HEK293 (cell line): ENCODE results near the gene TAS1R1.

Source experiments
- BCL11B ChIP-seq: fragments of 450-650 bp; formaldehyde crosslinking; IDR thresholded peaks from 2 replicates; pipeline ENCODE4 v1.5.1; 2016; ENCODE audit warnings: low read depth, missing biosample characterization, missing genetic modification characterization
- EGR2 ChIP-seq: fragments of 450-650 bp; formaldehyde crosslinking; IDR thresholded peaks from 2 replicates; pipeline ENCODE4 v1.5.1; 2016; ENCODE audit warnings: low read depth, missing biosample characterization, missing genetic modification characterization
- KLF10 ChIP-seq: fragments of 450-650 bp; IDR thresholded peaks from 2 replicates; pipeline ENCODE4 v1.5.1; 2018; ENCODE audit warnings: missing biosample characterization, mild to moderate bottlenecking, missing genetic modification characterization
- KLF8 ChIP-seq: fragments of 450-650 bp; formaldehyde crosslinking; IDR thresholded peaks from 2 replicates; pipeline ENCODE4 v1.5.1; 2016; ENCODE audit warnings: missing biosample characterization, missing genetic modification characterization
- WT1 ChIP-seq: fragments of 450-650 bp; formaldehyde crosslinking; IDR thresholded peaks from 2 replicates; pipeline ENCODE4 v1.5.1; 2016; ENCODE audit warnings: missing biosample characterization, missing genetic modification characterization
- ZBTB8A ChIP-seq: fragments of 450-650 bp; formaldehyde crosslinking; IDR thresholded peaks from 2 replicates; pipeline ENCODE4 v1.5.1; 2016; ENCODE audit warnings: missing biosample characterization, missing genetic modification characterization
- ZFP41 ChIP-seq: fragments of 450-650 bp; formaldehyde crosslinking; IDR thresholded peaks from 2 replicates; pipeline ENCODE4 v1.5.1; 2016; ENCODE audit warnings: missing biosample characterization, missing genetic modification characterization, borderline replicate concordance
- ZNF133 ChIP-seq: fragments of 450-650 bp; formaldehyde crosslinking; IDR thresholded peaks from 2 replicates; pipeline ENCODE4 v1.5.1; 2016; ENCODE audit warnings: missing biosample characterization, missing genetic modification characterization
- ZNF157 ChIP-seq: fragments of 450-650 bp; formaldehyde crosslinking; IDR thresholded peaks from 2 replicates; pipeline ENCODE4 v1.5.1; 2016; ENCODE audit warnings: missing biosample characterization, missing genetic modification characterization
- ZNF174 ChIP-seq: fragments of 450-650 bp; formaldehyde crosslinking; IDR thresholded peaks from 2 replicates; pipeline ENCODE4 v1.5.0; 2017; ENCODE audit warnings: missing biosample characterization, mild to moderate bottlenecking, missing genetic modification characterization
- ZNF214 ChIP-seq: fragments of 450-650 bp; formaldehyde crosslinking; IDR thresholded peaks from 2 replicates; pipeline ENCODE4 v1.5.1; 2017; ENCODE audit warnings: missing biosample characterization, mild to moderate bottlenecking, missing genetic modification characterization, borderline replicate concordance
- ZNF221 ChIP-seq: fragments of 450-650 bp; formaldehyde crosslinking; IDR thresholded peaks from 2 replicates; pipeline ENCODE4 v1.5.1; 2017; ENCODE audit warnings: missing biosample characterization, missing genetic modification characterization, borderline replicate concordance
- ZNF274 ChIP-seq, 2 experiments: fragments of 200-500 bp in 1 of 2; fragments of 450-650 bp in 1 of 2; sonication (Bioruptor generic) in 1 of 2; formaldehyde crosslinking in 1 of 2; IDR thresholded peaks; 2 replicates each; pipeline versions ENCODE4 v1.5.1 to v1.6.1; 2014 to 2016; ENCODE audit warnings: borderline replicate concordance in 1 of 2, inconsistent platforms in 1 of 2, low read length in 1 of 2, missing biosample characterization in 1 of 2, missing genetic modification characterization in 1 of 2
- ZNF292 ChIP-seq: fragments of 450-650 bp; formaldehyde crosslinking; IDR thresholded peaks from 2 replicates; pipeline ENCODE4 v1.5.1; 2016; ENCODE audit warnings: low read depth, missing biosample characterization, missing genetic modification characterization, borderline replicate concordance
- ZNF335 ChIP-seq: fragments of 450-650 bp; formaldehyde crosslinking; conservative IDR thresholded peaks from 2 replicates; pipeline ENCODE4 v1.5.1; 2016; ENCODE audit warnings: missing biosample characterization, missing genetic modification characterization
- ZNF416 ChIP-seq: fragments of 450-650 bp; formaldehyde crosslinking; IDR thresholded peaks from 2 replicates; pipeline ENCODE4 v1.5.1; 2016; ENCODE audit warnings: missing biosample characterization, missing genetic modification characterization
- ZNF514 ChIP-seq: fragments of 450-650 bp; formaldehyde crosslinking; IDR thresholded peaks from 2 replicates; pipeline ENCODE4 v1.5.1; 2016; ENCODE audit warnings: missing biosample characterization, missing genetic modification characterization
- ZNF521 ChIP-seq: fragments of 450-650 bp; formaldehyde crosslinking; IDR thresholded peaks from 2 replicates; pipeline ENCODE4 v1.5.1; 2017; ENCODE audit warnings: missing biosample characterization, mild to moderate bottlenecking, missing genetic modification characterization
- ZNF530 ChIP-seq: fragments of 450-650 bp; formaldehyde crosslinking; IDR thresholded peaks from 2 replicates; pipeline ENCODE4 v1.5.1; 2016; ENCODE audit warnings: low read depth, missing biosample characterization, missing genetic modification characterization
- ZNF600 ChIP-seq: fragments of 450-650 bp; formaldehyde crosslinking; IDR thresholded peaks from 2 replicates; pipeline ENCODE4 v1.5.1; 2016; ENCODE audit warnings: missing biosample characterization, missing genetic modification characterization
- ZNF621 ChIP-seq: fragments of 450-650 bp; formaldehyde crosslinking; IDR thresholded peaks from 2 replicates; pipeline ENCODE4 v1.5.1; 2017; ENCODE audit warnings: missing biosample characterization, missing genetic modification characterization
- ZNF76 ChIP-seq: fragments of 450-650 bp; formaldehyde crosslinking; IDR thresholded peaks from 2 replicates; pipeline ENCODE4; 2016; ENCODE audit warnings: low read depth, missing biosample characterization, missing genetic modification characterization, borderline replicate concordance
- ZNF768 ChIP-seq: fragments of 450-650 bp; formaldehyde crosslinking; IDR thresholded peaks from 2 replicates; pipeline ENCODE4 v1.5.1; 2018; ENCODE audit warnings: missing biosample characterization, mild to moderate bottlenecking, missing genetic modification characterization
- ZNF792 ChIP-seq: fragments of 450-650 bp; formaldehyde crosslinking; IDR thresholded peaks from 2 replicates; pipeline ENCODE4 v1.5.1; 2016; ENCODE audit warnings: missing biosample characterization, missing genetic modification characterization
- ZNF837 ChIP-seq: fragments of 450-650 bp; formaldehyde crosslinking; IDR thresholded peaks from 2 replicates; pipeline ENCODE4 v1.5.1; 2016; ENCODE audit warnings: missing biosample characterization, missing genetic modification characterization
- ZSCAN30 ChIP-seq: fragments of 450-650 bp; IDR thresholded peaks from 2 replicates; pipeline ENCODE4 v1.5.1; 2018; ENCODE audit warnings: missing biosample characterization, mild to moderate bottlenecking, missing genetic modification characterization, moderate library complexity
- ZXDB ChIP-seq: fragments of 450-650 bp; formaldehyde crosslinking; IDR thresholded peaks from 2 replicates; pipeline ENCODE4 v1.5.1; 2016; ENCODE audit warnings: missing biosample characterization, missing genetic modification characterization
- TF ChIP-seq, protein P1 (sequence below): fragments of 450-650 bp; formaldehyde crosslinking; IDR thresholded peaks from 2 replicates; pipeline ENCODE4 v1.5.1; 2016; ENCODE audit warnings: missing biosample characterization, missing genetic modification characterization
- TF ChIP-seq, protein P2 (sequence below): fragments of 450-650 bp; formaldehyde crosslinking; IDR thresholded peaks from 2 replicates; pipeline ENCODE4 v1.5.1; 2016; ENCODE audit warnings: missing biosample characterization, missing genetic modification characterization
- TF ChIP-seq, protein P3 (sequence below): fragments of 450-650 bp; formaldehyde crosslinking; IDR thresholded peaks from 2 replicates; pipeline ENCODE4 v1.5.1; 2016; ENCODE audit warnings: missing biosample characterization, missing genetic modification characterization
- TF ChIP-seq, protein P4 (sequence below): fragments of 450-650 bp; formaldehyde crosslinking; IDR thresholded peaks from 2 replicates; pipeline ENCODE4 v1.5.1; 2016; ENCODE audit warnings: missing biosample characterization, missing genetic modification characterization, borderline replicate concordance

Gene TAS1R1

DNA sequence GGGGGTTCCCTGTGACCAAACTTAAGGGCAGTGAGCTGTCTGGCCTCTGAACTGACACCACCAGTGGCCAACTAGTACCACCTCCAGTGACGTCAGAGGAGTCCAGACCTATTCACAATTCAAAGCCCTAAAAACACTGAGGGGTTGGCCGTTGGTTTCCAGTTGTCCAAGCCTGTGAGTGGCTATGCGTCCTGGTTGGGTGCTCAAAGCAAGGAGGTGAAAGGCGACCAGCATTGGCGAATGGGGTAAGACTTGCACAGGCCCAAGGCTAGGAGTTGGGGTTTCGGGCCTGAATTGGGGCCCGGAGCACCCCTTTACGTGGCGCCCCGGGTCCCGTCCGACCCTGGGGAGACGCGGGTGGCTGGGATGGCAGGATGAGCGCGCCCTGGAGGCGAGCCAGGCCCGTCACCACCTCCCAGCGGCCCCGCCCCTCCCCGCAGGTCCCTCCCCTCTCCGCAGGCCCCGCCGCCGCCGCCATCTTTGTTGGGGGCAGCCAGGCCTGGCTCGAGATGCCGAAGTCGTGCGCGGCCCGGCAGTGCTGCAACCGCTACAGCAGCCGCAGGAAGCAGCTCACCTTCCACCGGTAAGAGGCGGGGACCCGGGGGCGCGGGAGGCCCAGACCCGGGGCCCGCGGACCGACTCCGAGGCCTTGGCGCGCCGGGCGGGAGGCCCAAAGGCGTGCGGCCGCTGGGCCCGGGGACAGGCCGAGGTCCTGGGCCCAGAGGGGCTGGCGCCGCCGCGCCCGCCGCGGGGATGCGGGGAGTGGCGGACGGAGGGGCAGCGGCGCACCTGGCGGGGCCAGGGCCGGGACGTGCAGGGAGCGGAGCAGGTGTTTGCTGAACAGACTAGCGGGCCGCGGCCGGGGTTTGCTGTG lies 69.8 kb downstream of the TAS1R1 start, which contains the start of gene THAP3 (continued):
- TF ChIP-seq ZNF530 (tag by site-specific recombination) (no peak), ZNF621 (no peak), ZNF335 (tag by site-specific recombination) (peak; percentile 61), KLF10 (tag by site-specific recombination) (no peak; the same call in 1 of the 2 replicates), ZNF214 (tag by site-specific recombination) (no peak), ZSCAN30 (tag by site-specific recombination) (peak; percentile 58; the same call in 1 of the 2 replicates), EGR2 (tag by site-specific recombination) (no peak), ZNF600 (tag by site-specific recombination) (peak; percentile 92), KLF8 (tag by site-specific recombination) (peak; percentile 88), ZNF521 (tag by site-specific recombination) (no peak), ZNF221 (no peak), WT1 (peak; percentile 42; the same call in 1 of the 2 replicates), ZFP41 (tag by site-specific recombination) (no peak), ZNF416 (tag by site-specific recombination) (no peak), ZNF274 (IDR thresholded peaks at IDR 0.05; ENCODE audit: low read length) (no peak), ZNF274 (tag by site-specific recombination; IDR thresholded peaks at IDR 0.05; ENCODE audit: borderline replicate concordance) (no peak), ZNF837 (tag by site-specific recombination) (no peak), ZNF768 (no peak), ZNF792 (tag by site-specific recombination) (no peak), ZXDB (peak; percentile 56; the same call in 1 of the 2 replicates), ZNF157 (tag by site-specific recombination) (no peak), ZNF76 (tag by site-specific recombination) (peak; percentile 85), ZNF514 (no peak), ZNF174 (tag by site-specific recombination) (no peak), ZNF133 (tag by site-specific recombination) (no peak), ZNF292 (tag by site-specific recombination) (no peak), ZBTB8A (peak; percentile 69), BCL11B (tag by site-specific recombination) (no peak)
- TF ChIP-seq, protein P1, sequence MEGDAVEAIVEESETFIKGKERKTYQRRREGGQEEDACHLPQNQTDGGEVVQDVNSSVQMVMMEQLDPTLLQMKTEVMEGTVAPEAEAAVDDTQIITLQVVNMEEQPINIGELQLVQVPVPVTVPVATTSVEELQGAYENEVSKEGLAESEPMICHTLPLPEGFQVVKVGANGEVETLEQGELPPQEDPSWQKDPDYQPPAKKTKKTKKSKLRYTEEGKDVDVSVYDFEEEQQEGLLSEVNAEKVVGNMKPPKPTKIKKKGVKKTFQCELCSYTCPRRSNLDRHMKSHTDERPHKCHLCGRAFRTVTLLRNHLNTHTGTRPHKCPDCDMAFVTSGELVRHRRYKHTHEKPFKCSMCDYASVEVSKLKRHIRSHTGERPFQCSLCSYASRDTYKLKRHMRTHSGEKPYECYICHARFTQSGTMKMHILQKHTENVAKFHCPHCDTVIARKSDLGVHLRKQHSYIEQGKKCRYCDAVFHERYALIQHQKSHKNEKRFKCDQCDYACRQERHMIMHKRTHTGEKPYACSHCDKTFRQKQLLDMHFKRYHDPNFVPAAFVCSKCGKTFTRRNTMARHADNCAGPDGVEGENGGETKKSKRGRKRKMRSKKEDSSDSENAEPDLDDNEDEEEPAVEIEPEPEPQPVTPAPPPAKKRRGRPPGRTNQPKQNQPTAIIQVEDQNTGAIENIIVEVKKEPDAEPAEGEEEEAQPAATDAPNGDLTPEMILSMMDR = peak; percentile 75
- TF ChIP-seq, protein P2, sequence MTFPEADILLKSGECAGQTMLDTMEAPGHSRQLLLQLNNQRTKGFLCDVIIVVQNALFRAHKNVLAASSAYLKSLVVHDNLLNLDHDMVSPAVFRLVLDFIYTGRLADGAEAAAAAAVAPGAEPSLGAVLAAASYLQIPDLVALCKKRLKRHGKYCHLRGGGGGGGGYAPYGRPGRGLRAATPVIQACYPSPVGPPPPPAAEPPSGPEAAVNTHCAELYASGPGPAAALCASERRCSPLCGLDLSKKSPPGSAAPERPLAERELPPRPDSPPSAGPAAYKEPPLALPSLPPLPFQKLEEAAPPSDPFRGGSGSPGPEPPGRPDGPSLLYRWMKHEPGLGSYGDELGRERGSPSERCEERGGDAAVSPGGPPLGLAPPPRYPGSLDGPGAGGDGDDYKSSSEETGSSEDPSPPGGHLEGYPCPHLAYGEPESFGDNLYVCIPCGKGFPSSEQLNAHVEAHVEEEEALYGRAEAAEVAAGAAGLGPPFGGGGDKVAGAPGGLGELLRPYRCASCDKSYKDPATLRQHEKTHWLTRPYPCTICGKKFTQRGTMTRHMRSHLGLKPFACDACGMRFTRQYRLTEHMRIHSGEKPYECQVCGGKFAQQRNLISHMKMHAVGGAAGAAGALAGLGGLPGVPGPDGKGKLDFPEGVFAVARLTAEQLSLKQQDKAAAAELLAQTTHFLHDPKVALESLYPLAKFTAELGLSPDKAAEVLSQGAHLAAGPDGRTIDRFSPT (tag by site-specific recombination) = peak; percentile 89
- TF ChIP-seq, protein P3, sequence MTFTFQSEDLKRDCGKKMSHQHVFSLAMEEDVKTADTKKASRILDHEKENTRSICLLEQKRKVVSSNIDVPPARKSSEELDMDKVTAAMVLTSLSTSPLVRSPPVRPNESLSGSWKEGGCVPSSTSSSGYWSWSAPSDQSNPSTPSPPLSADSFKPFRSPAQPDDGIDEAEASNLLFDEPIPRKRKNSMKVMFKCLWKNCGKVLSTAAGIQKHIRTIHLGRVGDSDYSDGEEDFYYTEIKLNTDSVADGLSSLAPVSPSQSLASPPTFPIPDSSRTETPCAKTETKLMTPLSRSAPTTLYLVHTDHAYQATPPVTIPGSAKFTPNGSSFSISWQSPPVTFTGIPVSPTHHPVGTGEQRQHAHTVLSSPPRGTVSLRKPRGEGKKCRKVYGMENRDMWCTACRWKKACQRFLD (tag by site-specific recombination) = no peak
- TF ChIP-seq, protein P4, sequence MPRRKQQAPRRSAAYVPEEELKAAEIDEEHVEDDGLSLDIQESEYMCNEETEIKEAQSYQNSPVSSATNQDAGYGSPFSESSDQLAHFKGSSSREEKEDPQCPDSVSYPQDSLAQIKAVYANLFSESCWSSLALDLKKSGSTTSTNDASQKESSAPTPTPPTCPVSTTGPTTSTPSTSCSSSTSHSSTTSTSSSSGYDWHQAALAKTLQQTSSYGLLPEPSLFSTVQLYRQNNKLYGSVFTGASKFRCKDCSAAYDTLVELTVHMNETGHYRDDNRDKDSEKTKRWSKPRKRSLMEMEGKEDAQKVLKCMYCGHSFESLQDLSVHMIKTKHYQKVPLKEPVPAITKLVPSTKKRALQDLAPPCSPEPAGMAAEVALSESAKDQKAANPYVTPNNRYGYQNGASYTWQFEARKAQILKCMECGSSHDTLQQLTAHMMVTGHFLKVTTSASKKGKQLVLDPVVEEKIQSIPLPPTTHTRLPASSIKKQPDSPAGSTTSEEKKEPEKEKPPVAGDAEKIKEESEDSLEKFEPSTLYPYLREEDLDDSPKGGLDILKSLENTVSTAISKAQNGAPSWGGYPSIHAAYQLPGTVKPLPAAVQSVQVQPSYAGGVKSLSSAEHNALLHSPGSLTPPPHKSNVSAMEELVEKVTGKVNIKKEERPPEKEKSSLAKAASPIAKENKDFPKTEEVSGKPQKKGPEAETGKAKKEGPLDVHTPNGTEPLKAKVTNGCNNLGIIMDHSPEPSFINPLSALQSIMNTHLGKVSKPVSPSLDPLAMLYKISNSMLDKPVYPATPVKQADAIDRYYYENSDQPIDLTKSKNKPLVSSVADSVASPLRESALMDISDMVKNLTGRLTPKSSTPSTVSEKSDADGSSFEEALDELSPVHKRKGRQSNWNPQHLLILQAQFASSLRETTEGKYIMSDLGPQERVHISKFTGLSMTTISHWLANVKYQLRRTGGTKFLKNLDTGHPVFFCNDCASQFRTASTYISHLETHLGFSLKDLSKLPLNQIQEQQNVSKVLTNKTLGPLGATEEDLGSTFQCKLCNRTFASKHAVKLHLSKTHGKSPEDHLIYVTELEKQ (tag by site-specific recombination) = no peak
